NCI-H187 treated with DMSO at 0.1 percent for 48 hours (cell line): ENCODE results near the gene CISH.

ENCODE experiments used
- DNase-seq: peaks from one replicate; lab custom pipeline; 2025; lab: John Stamatoyannopoulos, UW

The CISH gene

DNA sequence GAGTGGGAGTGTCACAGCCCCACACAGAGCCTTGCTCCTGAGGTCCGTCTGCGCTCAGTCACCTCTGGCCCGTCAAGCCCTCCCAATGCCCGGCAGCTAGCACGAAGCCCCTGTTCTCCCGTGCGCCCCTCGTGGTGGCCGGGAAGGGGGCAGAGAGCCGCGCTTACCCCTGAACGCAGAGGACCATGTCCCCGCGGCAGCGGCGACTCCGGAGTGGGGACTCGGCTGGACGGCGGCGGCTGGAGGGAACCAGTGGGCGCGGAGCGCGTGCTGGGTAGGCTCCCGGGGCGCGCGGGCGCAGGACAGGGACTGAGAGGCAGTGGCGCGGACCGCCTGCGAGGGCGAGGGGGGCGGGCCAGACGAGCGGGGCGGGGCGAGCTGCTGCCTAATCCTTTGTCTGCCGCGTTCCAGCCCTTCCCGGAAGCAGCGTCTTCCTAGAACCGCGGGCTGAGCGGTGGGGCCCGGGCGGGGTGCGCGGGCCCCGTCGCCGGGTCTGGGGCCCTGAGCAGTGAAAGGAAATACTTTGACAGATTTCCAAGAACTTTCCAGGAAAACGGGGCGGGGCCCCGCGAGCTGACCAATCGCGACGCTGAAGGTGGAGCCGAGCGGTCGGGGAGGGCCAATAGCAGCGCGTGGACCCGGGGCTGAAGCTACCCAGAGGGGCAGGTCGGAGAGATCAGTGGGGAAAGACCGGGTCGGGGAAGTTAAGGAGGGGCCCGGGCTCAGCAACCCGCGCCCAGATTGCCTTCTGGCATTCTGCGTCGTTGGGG, at the start of gene CISH:
TSS of gene CISH (minus strand) at position 311 of the 770 bp plus-strand sequence. CDS start at position 187, 124 bp downstream.
- peak; percentile 24 for DNase-seq

DNA sequence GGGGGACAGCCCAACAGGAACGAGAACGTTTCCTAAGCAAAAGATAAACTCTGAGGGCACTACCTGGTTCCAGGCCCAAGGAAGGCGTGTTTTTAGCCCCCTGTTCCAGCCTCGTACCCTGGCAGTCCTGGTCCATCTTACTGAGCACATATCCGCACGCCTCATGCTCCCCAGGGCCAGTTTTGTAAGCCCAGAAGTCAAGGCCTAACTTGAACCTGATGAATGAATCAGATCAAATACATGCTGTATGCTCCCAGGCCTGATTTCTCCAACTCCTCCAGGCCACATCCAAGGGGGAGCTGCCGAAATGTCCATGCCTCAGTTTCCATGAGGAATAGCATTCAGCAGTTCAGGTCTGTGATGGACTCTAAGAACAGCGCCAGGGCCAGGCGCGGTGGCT, 48.8 kb upstream of the CISH start:
- DNase-seq, result no peak

- no peak for DNase-seq
These were observed 47.3 kb upstream of the CISH start for GRCh38 chr3:50658831-50659230.

- DNase-seq, result no peak
These were observed 46.8 kb upstream of the CISH start for GRCh38 chr3:50658416-50658815.

DNA sequence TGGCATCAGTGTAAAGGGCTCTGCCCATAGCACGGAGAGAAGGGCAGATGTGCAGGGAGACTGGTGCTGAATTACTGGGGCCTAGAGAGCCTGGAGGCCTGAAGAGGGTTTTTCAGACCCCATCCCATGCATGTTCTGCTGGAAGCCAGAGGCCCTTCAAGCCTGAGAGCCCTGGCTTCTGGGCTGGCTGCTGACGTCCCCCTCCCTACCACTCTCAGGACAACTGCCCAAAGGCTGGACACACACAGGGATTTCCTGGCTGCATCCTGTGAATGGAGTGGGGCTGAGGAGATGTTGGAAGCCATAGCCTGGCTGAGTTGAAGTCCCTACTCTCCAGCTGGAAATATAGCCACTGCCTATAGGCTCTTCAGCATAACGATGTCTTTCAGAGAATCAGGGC, 46.2 kb upstream of the CISH start:
- DNase-seq, result no peak

DNA sequence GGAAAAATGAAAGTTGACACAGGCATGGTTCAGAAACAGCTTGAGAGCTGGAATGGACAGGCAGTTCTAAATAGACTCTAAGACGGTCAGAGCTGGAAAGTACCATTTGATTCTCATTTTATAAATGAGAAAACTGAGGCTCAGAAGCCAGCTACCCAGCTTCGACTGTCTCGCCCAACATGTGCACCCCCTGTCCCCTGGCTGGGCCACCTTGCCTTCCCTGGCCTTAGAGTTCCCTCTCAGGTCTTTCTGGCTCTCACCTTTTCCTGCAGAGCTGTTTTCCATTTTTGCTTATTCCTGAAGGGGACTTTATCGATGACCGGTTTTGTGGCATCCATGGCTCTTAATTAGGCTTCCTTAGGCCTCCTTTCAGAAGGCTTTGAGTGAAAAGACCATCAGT, 45.8 kb upstream of the CISH start:
- DNase-seq, result no peak

- no peak for DNase-seq
These were observed 45.0 kb upstream of the CISH start for GRCh38 chr3:50656417-50657195.

DNA sequence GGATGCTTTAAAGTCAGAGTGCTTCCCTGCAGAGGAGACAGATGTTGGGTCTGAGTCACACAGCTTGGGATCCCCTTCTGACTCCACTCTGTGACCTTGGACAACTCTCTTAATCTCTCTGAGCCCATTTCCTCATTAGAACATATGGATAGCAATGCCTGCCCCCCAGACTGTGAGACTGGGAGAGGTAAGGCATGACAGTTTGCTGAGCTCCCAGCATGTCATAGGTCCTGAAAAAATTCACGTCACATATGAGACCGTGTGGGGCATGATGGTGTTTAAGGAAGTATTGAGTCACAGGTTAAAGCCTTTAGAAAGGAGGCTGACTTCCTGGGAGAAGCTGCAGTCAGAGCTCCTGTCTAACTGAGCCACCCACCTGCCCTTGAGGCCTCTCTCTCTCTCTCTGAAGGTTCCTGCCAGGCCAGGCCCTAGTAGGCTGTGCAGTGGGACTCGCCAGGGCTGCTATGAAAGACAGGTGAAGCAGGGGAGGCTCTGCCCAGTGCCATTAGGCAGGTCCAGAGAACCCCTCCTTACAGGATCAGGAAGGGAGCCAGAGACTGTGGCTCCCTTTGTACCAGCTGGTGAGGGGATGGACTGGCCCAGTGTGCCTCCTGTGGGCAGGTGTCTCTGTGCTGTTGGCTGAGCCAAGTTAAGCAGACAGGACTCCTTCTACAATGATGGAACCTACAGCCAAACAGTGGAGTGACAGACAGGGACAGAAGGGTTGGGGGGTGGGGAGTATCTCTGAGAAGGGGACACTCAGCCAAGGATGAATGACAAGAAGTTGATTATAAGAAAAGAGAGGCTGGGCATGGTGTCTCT, 43.6 kb upstream of the CISH start:
- no peak for DNase-seq

GRCh38 chr3:50653937-50654595, 42.5 kb upstream of the CISH start:
- no peak for DNase-seq

GRCh38 chr3:50652709-50653108, 41.1 kb upstream of the CISH start:
- DNase-seq, result no peak

- DNase-seq, result no peak
These were observed 40.5 kb upstream of the CISH start for GRCh38 chr3:50651920-50652529.

DNA sequence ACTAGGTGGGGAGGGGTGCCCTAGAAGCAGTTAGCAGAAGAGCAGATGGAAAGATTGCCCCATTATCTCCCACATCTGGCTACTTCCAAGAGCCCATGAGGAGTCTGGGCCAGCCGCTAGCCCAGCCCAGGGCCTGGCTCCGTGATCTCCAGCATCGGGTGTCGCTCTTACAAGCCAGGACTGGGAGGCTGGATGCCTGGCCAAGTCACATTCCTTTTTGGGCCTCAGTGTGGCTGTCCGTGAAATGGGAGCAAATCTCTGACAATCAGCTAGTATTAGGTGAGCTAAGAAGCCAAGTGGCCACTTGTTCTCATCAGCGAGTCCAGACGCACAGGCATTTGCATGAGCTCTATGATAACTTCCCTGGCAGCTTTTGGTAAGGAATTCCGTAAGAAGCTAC, 39.9 kb upstream of the CISH start:
- no peak for DNase-seq

DNA sequence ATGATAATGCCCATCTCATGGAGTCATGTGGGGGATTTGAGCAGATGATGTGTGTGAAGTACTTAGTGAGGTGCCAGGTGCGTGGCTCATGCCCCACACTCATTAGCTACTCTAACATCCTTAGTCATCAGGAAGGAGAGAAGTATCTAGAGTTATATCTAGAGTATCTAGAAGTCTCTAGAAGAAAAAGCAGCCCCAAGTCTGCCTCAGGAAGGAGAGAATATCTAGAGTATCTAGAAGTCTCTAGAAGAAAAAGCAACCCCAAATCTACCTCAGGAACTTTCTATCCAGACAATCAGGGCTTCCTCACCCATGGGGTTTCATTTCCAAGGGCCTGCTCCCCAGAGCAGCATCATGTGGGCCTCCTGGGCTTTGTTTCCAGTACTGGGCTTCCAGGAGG, 38.4 kb upstream of the CISH start:
- no peak for DNase-seq

GRCh38 chr3:50649451-50649931, 37.9 kb upstream of the CISH start:
- no peak for DNase-seq

DNA sequence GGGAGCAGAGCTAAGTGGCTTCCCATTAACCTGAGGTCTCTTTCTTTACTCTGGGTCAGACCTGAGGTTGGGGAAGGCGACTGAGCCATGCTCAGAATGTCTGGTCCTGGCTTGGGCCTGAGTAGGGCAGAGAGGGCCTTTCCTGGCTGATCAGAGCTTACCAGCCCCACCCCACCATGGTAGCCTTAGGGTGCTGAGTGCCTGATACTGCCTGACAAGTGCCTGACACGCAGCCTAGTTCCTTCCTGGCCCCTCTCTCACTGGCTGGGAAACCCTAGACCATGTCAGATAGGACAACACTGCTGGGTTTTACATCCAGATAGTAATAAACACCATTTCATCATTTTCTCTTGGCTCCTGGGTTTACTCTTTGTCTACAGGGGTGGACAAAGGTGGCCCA, 37.4 kb upstream of the CISH start:
- no peak for DNase-seq

DNA sequence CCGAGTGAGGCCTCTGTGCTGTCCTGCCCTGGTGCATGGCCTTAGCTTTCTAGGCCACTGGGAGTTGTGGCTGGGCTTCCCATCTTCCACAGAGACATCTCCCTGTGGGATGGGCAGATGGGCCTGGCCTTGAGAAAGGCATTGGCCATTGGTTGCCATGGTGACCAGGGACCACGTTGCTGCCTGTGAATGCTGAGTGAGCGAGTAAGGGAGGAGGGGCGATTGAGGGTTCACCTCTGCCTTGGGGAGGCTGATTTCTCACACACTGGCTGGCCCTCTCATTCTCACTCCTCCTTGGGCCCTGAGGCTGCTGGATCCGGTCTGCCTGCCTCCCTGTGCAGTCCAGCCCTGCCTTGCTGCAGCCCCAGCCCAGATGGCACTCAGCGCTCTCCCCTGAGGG, 36.7 kb upstream of the CISH start:
- DNase-seq, result no peak

GRCh38 chr3:50645378-50645777, 33.8 kb upstream of the CISH start:
- no peak for DNase-seq

DNA sequence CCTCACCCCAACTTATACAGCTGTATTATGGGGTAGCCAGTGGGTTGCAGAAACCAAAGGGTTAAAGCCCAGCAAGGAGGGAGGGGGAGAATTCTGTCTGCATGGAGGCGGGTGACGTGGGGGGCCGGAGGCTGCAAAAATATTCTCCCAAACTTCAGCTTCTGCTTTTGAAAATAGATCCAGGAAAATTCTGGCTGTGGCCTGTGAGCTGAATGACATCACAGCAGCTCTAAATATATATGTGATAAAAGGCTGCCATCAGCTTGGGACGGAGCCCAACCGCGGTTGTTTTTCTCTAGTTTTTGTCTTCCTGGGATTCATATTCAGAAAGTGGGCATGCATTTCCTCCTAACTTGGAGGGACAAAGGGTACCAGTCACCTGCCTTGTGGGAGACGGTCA, 33.0 kb upstream of the CISH start:
- no peak for DNase-seq

GRCh38 chr3:50642382-50642781, 30.8 kb upstream of the CISH start:
- no peak for DNase-seq

DNA sequence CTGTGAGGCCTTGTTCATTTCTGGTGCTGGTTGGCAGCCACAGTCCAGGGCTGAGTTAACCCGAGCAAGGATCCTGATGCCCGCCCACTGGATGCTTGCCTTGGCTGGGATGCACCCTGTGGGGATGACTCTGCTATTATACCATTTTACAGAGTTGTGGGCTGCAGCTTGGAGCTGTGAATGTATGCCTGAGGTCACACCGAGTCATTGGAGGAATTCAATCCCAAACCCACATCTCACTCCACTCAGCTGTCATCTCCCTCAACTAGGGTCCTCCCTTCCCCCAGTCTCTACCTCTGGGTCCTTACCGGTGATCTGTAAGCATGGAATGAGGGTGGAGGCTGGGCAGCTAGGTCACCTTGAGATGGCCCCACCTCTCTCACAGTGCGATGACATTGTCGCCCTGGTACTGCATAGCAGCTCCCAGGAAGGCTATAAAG, 27.5 kb upstream of the CISH start:
- no peak for DNase-seq

DNA sequence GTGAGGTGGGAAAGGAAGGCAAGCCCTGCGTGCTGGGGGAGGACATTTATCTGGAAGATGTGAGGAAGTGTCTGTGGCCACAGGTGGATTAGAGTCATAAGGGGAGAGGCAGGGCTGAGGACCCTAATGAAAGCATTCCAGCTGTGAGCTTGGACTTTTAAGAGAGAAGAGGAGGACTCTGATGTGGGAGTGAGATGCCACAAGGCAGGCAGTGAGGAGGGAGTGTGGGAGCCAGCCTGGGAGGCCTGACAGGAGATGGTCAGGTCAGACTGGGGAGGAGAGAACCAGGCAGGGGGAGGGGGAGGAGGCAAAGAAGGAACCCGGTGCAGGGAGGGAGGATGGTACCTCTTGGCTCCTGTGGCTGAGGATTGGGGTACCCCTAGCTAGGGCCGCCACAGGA, 26.4 kb upstream of the CISH start:
- no peak for DNase-seq
